Measurements from ENCODE around the gene RPF1. TPM values are rescaled to one million over a fixed set of nuclear protein-coding genes. Genes with fewer than 3 reads are reported as not detected.

The RPF1 gene
- total RNA-seq, 1 experiment from 2014 or later, result 36.1 TPM

GRCh38 chr1:84505493-84506001 lies 26.5 kb downstream of the RPF1 start:
- Histone ChIP-seq H3K27me3 (ENCODE audit: insufficient read depth, low read length) (no peaks in the 10 kb centered on the region), H2BK5ac (ENCODE audit: insufficient read length, low read length) (no peak overlapping the region), H2BK12ac (ENCODE audit: insufficient read length, low read depth, low read length) (no peak overlapping the region), H3K4me2 (ENCODE audit: insufficient read depth, insufficient read length, low read length) (peak overlapping the region; percentile 67), H4K8ac (replicated peaks; ENCODE audit: insufficient read length, low read depth, low read length) (no peak overlapping the region), H4K91ac (ENCODE audit: insufficient read length, low read depth, low read length) (no peak overlapping the region), H2AK5ac (ENCODE audit: insufficient read length, low read length) (no peak overlapping the region), H3K14ac (ENCODE audit: insufficient read depth, low read length) (peak overlapping the region; percentile 96; the same call in 1 of the 2 replicates), H3K9me3 (ENCODE audit: control insufficient read depth, low read depth, low read length) (no peaks in the 10 kb centered on the region), H3K23ac (ENCODE audit: insufficient read length, low read depth, low read length) (peak overlapping the region; percentile 6), H3K27ac (ENCODE audit: insufficient read length, low read depth, low read length) (no peak overlapping the region), H3K4ac (ENCODE audit: low read depth, low read length) (no peak overlapping the region), H3K4me1 (ENCODE audit: insufficient read depth, low read length) (peaks cover 3% of the 10 kb centered on the region; the same call in 1 of the 2 replicates), H3K79me1 (ENCODE audit: insufficient read depth, low read depth, low read length, poor library complexity, severe bottlenecking) (no peaks in the 10 kb centered on the region), H3K18ac (ENCODE audit: insufficient read length, low read depth, low read length) (peak overlapping the region; percentile 97), H3T11ph (ENCODE audit: low read length) (no peak overlapping the region), H3K56ac (ENCODE audit: insufficient read length, low read depth, low read length) (no peak overlapping the region), H2BK20ac (ENCODE audit: low read depth, low read length, poor library complexity, severe bottlenecking) (no peak overlapping the region), H4K20me1 (ENCODE audit: control insufficient read depth, insufficient read depth, insufficient read length) (no peaks in the 10 kb centered on the region), H2BK120ac (ENCODE audit: low read depth, low read length, poor library complexity, severe bottlenecking) (no peak overlapping the region), H3K79me2 (ENCODE audit: insufficient read depth, low read length) (peaks cover 8% of the 10 kb centered on the region; the same call in 1 of the 2 replicates), H4K5ac (ENCODE audit: insufficient read length, low read depth, low read length) (no peak overlapping the region), H3K23me2 (ENCODE audit: insufficient read length, low read depth, low read length, poor library complexity, severe bottlenecking) (peaks cover 4% of the 10 kb centered on the region), H2AFZ (ENCODE audit: low read length) (no peak overlapping the region), H3K9ac (ENCODE audit: extremely low read depth, insufficient read length, low read length) (peak overlapping the region; percentile 91), H2BK15ac (ENCODE audit: low read depth, low read length) (no peak overlapping the region)
- H3K9me3 Mint-ChIP-seq, result peaks cover 16 to 18% of the 10 kb centered on the region in 2 experiments
- no peaks in the 10 kb centered on the region; the same call in 1 of the 2 replicates for H3K27me3 Mint-ChIP-seq (ENCODE audit: low read depth)
- H3K27ac Mint-ChIP-seq, result peak overlapping the region; percentile 94 to 97 (median 95)
- DNase-seq, result no peak
- H3K36me3 Mint-ChIP-seq (ENCODE audit: insufficient read depth in 1 of 3, low read depth in 3 of 3), result peaks cover 5 to 19% (median 10%) of the 10 kb centered on the region in 3 experiments; a peak in 6 of 7 replicates
- H3K4me3 Mint-ChIP-seq, result peak overlapping the region; percentile 97 to 100
- no CpG with 5 or more reads among the region's 47 CpGs for WGBS (ENCODE audit: extremely low coverage, insufficient read length, low lambda C conversion rate)
- TF ChIP-seq CTCF (conservative IDR thresholded peaks at IDR 0.05), result no peak
- peaks cover 35% of the 10 kb centered on the region in 2 experiments for H3K4me1 Mint-ChIP-seq
